ENCODE measurements around the gene ABLIM3. TPM values are rescaled to one million over a fixed set of nuclear protein-coding genes. Genes with fewer than 3 reads are reported as not detected.

ABLIM3 gene
- total RNA-seq, 1 experiment from 2014 or later = 12.9 TPM

- CTCF ChIA-PET = no interaction called here
- no peak for DNase-seq (ENCODE audit: low read depth, low spot score)
- no TSS peak for BruUV-seq (replicated peaks)
- intact Hi-C loops (cut with micrococcal nuclease; ENCODE audit: unreplicated experiment) (loop anchor here (5.0 kb wide), 1 partner anchor 289 kb away; no protein-coding TSS in a partner anchor), in situ Hi-C loops (cut with HindIII; ENCODE audit: low pct_unique_long_range_greater_than_20kb, low sequenced_read_pairs) (loop anchor here (25.0 kb wide), 1 partner anchor 136 kb away; the partner anchor contains the start of gene ABLIM3)
- H3K27ac ChIP-seq (ENCODE audit: low read length) = peak overlapping the region; percentile 19; the same call in 1 of the 2 replicates
- H3K4me3 ChIP-seq (ENCODE audit: low read depth in 2 of 2, low read length in 2 of 2) = peak overlapping the region in 1 of 2 experiments; percentile 83; a peak in 1 of 4 replicates
- ATAC-seq = no peak
- POLR2A ChIA-PET = no interaction called here
- no peaks in the 10 kb centered on the region for H3K36me3 ChIP-seq (ENCODE audit: control insufficient read depth, insufficient read depth, low read length)
- peaks cover 10% of the 10 kb centered on the region; the same call in 1 of the 2 replicates for H3K4me1 ChIP-seq (ENCODE audit: control insufficient read depth, insufficient read depth, low read length)
- peaks cover 6% of the 10 kb centered on the region; the same call in 1 of the 2 replicates for H3K9me3 ChIP-seq (ENCODE audit: control insufficient read depth, insufficient read depth, low read depth, low read length)
- no peak for TF ChIP-seq CTCF (IDR thresholded peaks at IDR 0.05)
- TF ChIP-seq POLR2AphosphoS5 (IDR thresholded peaks at IDR 0.05; ENCODE audit: low read depth, low read length) = no peak
- TF ChIP-seq TCF7L2 (IDR thresholded peaks at IDR 0.05; ENCODE audit: low read depth, low read length) = no peak
- TF ChIP-seq SIN3A (IDR thresholded peaks at IDR 0.05; ENCODE audit: borderline replicate concordance, insufficient read depth, low read depth, low read length) = no peak
- TF ChIP-seq REST (IDR thresholded peaks at IDR 0.05; ENCODE audit: insufficient read depth in 1 of 2, low read depth in 2 of 2, low read length in 1 of 2) = no peak
- H3K27me3 ChIP-seq (ENCODE audit: control insufficient read depth, insufficient read depth, low read length) = no peaks in the 10 kb centered on the region
These were observed 131.9 kb downstream of the ABLIM3 start for GRCh38 chr5:149273237-149273636.

- Histone ChIP-seq H3K27me3 (ENCODE audit: control insufficient read depth, insufficient read depth, low read length) (no peaks in the 10 kb centered on the region), H3K4me1 (ENCODE audit: control insufficient read depth, insufficient read depth, low read length) (peaks cover 10% of the 10 kb centered on the region; the same call in 1 of the 2 replicates), H3K9me3 (ENCODE audit: control insufficient read depth, insufficient read depth, low read depth, low read length) (no peaks in the 10 kb centered on the region), H3K36me3 (ENCODE audit: control insufficient read depth, insufficient read depth, low read length) (no peaks in the 10 kb centered on the region), H3K4me3 (ENCODE audit: low read depth in 2 of 2, low read length in 2 of 2) (no peak overlapping the region), H3K27ac (ENCODE audit: low read length) (no peak overlapping the region)
- POLR2A ChIA-PET = no interaction called here
- DNase-seq (ENCODE audit: low read depth, low spot score) (no peak), ATAC-seq (no peak)
- intact Hi-C loops (cut with micrococcal nuclease; ENCODE audit: unreplicated experiment) (loop anchor here (5.0 kb wide), 1 partner anchor 288 kb away; no protein-coding TSS in a partner anchor), in situ Hi-C loops (cut with HindIII; ENCODE audit: low pct_unique_long_range_greater_than_20kb, low sequenced_read_pairs) (loop anchor here (25.0 kb wide), 1 partner anchor 137 kb away; the partner anchor contains the start of gene ABLIM3)
- CTCF ChIA-PET = interaction anchor here (0.7 kb wide), 1 partner anchor 291 kb away, joined by 8 read pairs; no protein-coding TSS in a partner anchor
- TF ChIP-seq REST (IDR thresholded peaks at IDR 0.05; ENCODE audit: insufficient read depth in 1 of 2, low read depth in 2 of 2, low read length in 1 of 2) (no peak), TCF7L2 (IDR thresholded peaks at IDR 0.05; ENCODE audit: low read depth, low read length) (no peak), SIN3A (IDR thresholded peaks at IDR 0.05; ENCODE audit: borderline replicate concordance, insufficient read depth, low read depth, low read length) (no peak), POLR2AphosphoS5 (IDR thresholded peaks at IDR 0.05; ENCODE audit: low read depth, low read length) (no peak)
- BruUV-seq (replicated peaks) = no TSS peak
These were observed 132.7 kb downstream of the ABLIM3 start for GRCh38 chr5:149273950-149274349.

All from Panc1 (cell line).